Trophoblast cell (in vitro differentiated cells and primary cell): ENCODE results near the gene POLR3E.

Source experiments
- DNase-seq, 2 donors: peaks; one replicate each; pipeline ENCODE4 v3.0.0-alpha.2; 2016
- H2AFZ ChIP-seq: 2 replicates; pipeline ENCODE4 v1.6.1; 2013; ENCODE audit warnings: low read length, moderate library complexity, mild to moderate bottlenecking; ENCODE audit not compliant: insufficient read depth, poor library complexity
- H2AK5ac ChIP-seq: 2 replicates; pipeline ENCODE4 v1.6.1; 2013; ENCODE audit warnings: mild to moderate bottlenecking, low read length
- H2BK120ac ChIP-seq: 2 replicates; pipeline ENCODE4 v1.6.1; 2013; ENCODE audit warnings: low read length, mild to moderate bottlenecking, moderate library complexity; ENCODE audit not compliant: insufficient read depth, poor library complexity
- H2BK12ac ChIP-seq: 2 replicates; pipeline ENCODE4 v1.6.1; 2013; ENCODE audit warnings: mild to moderate bottlenecking, low read length, moderate library complexity
- H2BK5ac ChIP-seq: 2 replicates; pipeline ENCODE4 v1.6.1; 2013; ENCODE audit warnings: low read length, low read depth, moderate library complexity, mild to moderate bottlenecking; ENCODE audit not compliant: poor library complexity
- H3K14ac ChIP-seq: 2 replicates; pipeline ENCODE4 v1.6.1; 2013; ENCODE audit warnings: mild to moderate bottlenecking, low read length
- H3K18ac ChIP-seq: 2 replicates; pipeline ENCODE4 v1.6.1; 2013; ENCODE audit warnings: mild to moderate bottlenecking, low read length
- H3K23ac ChIP-seq: 2 replicates; pipeline ENCODE4 v1.6.1; 2013; ENCODE audit warnings: low read length
- H3K27ac ChIP-seq: 2 replicates; pipeline ENCODE4 v1.5.1; 2013; ENCODE audit warnings: low read depth, mild to moderate bottlenecking, inconsistent platforms, low read length, moderate library complexity
- H3K27me3 ChIP-seq: 2 replicates; pipeline ENCODE4 v1.6.1; 2013; ENCODE audit warnings: inconsistent platforms, mild to moderate bottlenecking, low read length, moderate library complexity; ENCODE audit not compliant: insufficient read depth
- H3K36me3 ChIP-seq, 2 experiments: 1 replicate in 1 of 2; 2 replicates in 1 of 2; pipeline ENCODE4 v1.6.1; 2013; ENCODE audit warnings: low read length in 2 of 2, mild to moderate bottlenecking in 2 of 2, moderate library complexity in 1 of 2; ENCODE audit not compliant: insufficient read depth in 2 of 2, control insufficient read depth in 1 of 2
- H3K4ac ChIP-seq: 2 replicates; pipeline ENCODE4 v1.6.1; 2013; ENCODE audit warnings: low read depth, mild to moderate bottlenecking, low read length, moderate library complexity
- H3K4me1 ChIP-seq, 2 experiments: 1 replicate in 1 of 2; 2 replicates in 1 of 2; pipeline ENCODE4 v1.6.1; 2013; ENCODE audit warnings: low read length in 2 of 2, mild to moderate bottlenecking in 2 of 2, moderate library complexity in 1 of 2; ENCODE audit not compliant: insufficient read depth in 2 of 2, control insufficient read depth in 1 of 2
- H3K4me2 ChIP-seq: 2 replicates; pipeline ENCODE4 v1.6.1; 2013; ENCODE audit warnings: inconsistent platforms, mild to moderate bottlenecking, low read length, moderate library complexity
- H3K4me3 ChIP-seq: 2 replicates; pipeline ENCODE4 v1.5.1; 2013; ENCODE audit warnings: mild to moderate bottlenecking, low read depth, low read length, inconsistent platforms
- H3K79me1 ChIP-seq: one replicate; pipeline ENCODE4 v1.6.1; 2013; ENCODE audit warnings: low read length
- H3K79me2 ChIP-seq: 2 replicates; pipeline ENCODE4 v1.6.1; 2013; ENCODE audit warnings: low read length, mild to moderate bottlenecking; ENCODE audit not compliant: control insufficient read depth, insufficient read depth, poor library complexity
- H3K9ac ChIP-seq: 2 replicates; pipeline ENCODE4 v1.6.1; 2013; ENCODE audit warnings: mild to moderate bottlenecking, low read length
- H3K9me3 ChIP-seq: 2 replicates; pipeline ENCODE4 v1.6.1; 2013; ENCODE audit warnings: low read depth, mild to moderate bottlenecking, control low read depth, inconsistent platforms, low read length; ENCODE audit not compliant: insufficient read depth
- H4K12ac ChIP-seq: 2 replicates; pipeline ENCODE4 v1.6.1; 2013; ENCODE audit warnings: low read depth, mild to moderate bottlenecking, low read length, moderate library complexity
- H4K8ac ChIP-seq: 2 replicates; pipeline ENCODE4 v1.6.1; 2013; ENCODE audit warnings: low read depth, mild to moderate bottlenecking, low read length, moderate library complexity
- H4K91ac ChIP-seq: one replicate; pipeline ENCODE4 v1.6.1; 2013; ENCODE audit warnings: low read depth, mild to moderate bottlenecking, low read length, moderate library complexity
- WGBS: extraction: QIAGEN DNeasy Blood & Tissue Kit; methylation state at CpG from one replicate; pipeline ENCODE4 v1.1.7; 2013; ENCODE audit warnings: missing lambda C conversion rate; ENCODE audit not compliant: insufficient read length, insufficient coverage; ENCODE audit errors: extremely low coverage; 5-methylcytosine and 5-hydroxymethylcytosine counted together

The POLR3E gene

DNA sequence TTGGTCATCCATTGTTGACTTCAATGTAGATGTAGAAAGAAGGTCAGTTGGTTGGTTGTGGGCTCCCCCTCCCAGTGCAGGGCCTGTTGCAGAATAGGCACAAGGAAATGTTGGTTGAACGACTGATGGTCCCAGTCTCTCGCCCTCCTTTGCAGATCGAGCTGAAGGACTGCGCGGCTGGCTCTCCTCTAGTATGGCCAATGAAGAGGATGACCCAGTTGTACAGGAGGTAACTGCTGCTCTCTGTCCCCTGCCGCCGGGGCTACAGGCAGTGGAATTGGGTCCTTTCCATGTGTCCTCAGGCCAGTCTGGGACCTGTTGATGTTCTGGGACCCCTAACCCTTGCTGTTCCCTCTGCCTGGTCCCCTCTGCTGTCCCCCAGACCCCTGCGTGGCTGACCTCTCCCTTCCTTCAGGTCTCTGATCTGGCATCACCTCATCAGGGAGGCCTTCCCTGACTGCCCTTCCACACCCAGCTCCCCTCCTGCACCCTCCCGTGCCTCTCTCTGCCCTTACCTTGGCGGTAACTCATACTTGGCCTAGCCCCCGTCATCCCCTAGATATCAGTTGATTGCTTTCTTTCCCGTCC lies 5.7 kb downstream of the POLR3E start:
- Histone ChIP-seq H3K4me2 (no peak overlapping the region), H3K27ac (no peak overlapping the region), H3K4ac (no peak overlapping the region), H3K14ac (no peak overlapping the region), H2BK120ac (no peak overlapping the region), H3K4me1 (no peaks in the 10 kb centered on the region), H3K23ac (no peak overlapping the region), H2AK5ac (no peak overlapping the region), H2BK12ac (no peak overlapping the region), H3K9me3 (peaks cover 4% of the 10 kb centered on the region), H3K18ac (no peak overlapping the region), H3K79me1 (no peaks in the 10 kb centered on the region), H3K36me3 (peaks cover 30 to 32% of the 10 kb centered on the region in 2 experiments), H4K12ac (no peak overlapping the region), H4K8ac (no peak overlapping the region), H2BK5ac (no peak overlapping the region), H3K4me3 (no peak overlapping the region), H2AFZ (no peak overlapping the region), H3K79me2 (peaks cover under 1% of the 10 kb centered on the region), H3K27me3 (no peaks in the 10 kb centered on the region), H3K9ac (no peak overlapping the region), H4K91ac (no peak overlapping the region)
- WGBS = no CpG with 5 or more reads among the region's 12 CpGs
- DNase-seq = no peak

DNA sequence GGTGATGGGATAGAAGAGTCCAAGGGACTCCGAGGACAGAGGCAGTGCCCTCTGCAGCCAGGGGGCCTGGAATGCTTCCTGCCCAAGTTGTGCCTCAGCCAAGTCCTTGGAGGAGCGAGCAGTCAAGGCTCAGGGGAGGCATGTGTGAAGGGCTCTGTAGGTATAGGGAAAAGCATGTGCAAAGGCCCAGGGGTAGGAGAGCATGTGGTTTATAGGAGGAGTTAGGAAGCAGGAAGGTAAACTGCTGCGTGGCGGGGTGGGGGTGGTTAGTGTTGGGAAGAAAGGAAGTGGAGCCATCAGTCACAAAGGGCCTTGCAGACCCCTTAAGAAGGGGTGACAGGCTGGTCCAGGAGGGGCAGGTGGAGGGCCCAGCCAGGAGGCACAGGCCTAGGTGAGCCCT lies 7.2 kb downstream of the POLR3E start:
- Histone ChIP-seq H3K27ac (no peak overlapping the region), H2BK12ac (no peak overlapping the region), H3K4ac (no peak overlapping the region), H3K4me1 (no peaks in the 10 kb centered on the region), H2BK120ac (no peak overlapping the region), H3K23ac (no peak overlapping the region), H2AK5ac (no peak overlapping the region), H3K9me3 (peaks cover 4% of the 10 kb centered on the region), H3K4me2 (no peak overlapping the region), H2AFZ (no peak overlapping the region), H4K91ac (no peak overlapping the region), H2BK5ac (no peak overlapping the region), H4K8ac (no peak overlapping the region), H3K79me1 (no peaks in the 10 kb centered on the region), H4K12ac (no peak overlapping the region), H3K18ac (no peak overlapping the region), H3K4me3 (no peak overlapping the region), H3K27me3 (no peaks in the 10 kb centered on the region), H3K14ac (no peak overlapping the region), H3K36me3 (peaks cover 43 to 45% of the 10 kb centered on the region in 2 experiments), H3K9ac (no peak overlapping the region), H3K79me2 (no peaks in the 10 kb centered on the region)
- DNase-seq = no peak
- WGBS = no CpG with 5 or more reads among the region's 4 CpGs

DNA sequence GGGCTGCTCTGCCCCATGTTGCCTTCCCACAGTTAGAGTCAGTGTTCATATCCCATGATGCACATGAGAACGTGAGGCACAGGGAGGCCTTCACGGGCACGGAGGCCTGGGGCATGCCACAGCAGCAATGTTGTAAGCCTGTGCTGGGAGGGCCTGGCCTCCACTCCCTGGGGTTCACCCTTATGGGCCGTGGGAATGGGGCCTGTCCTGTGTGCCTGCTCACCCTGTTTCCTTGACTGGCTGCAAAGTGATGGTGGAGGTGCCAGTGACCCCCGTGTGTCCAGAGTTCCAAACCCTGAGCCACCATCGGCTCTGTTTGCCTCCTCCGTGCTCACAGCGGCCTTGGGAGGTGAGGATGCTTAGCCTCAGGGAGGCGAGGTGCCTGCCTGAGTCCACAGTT lies 9.6 kb downstream of the POLR3E start:
- Histone ChIP-seq H2BK12ac (no peak overlapping the region), H3K14ac (no peak overlapping the region), H2BK5ac (no peak overlapping the region), H3K4me2 (no peak overlapping the region), H3K4ac (no peak overlapping the region), H3K9ac (no peak overlapping the region), H3K36me3 (peaks cover 50 to 51% of the 10 kb centered on the region in 2 experiments), H3K27ac (no peak overlapping the region), H3K79me1 (no peaks in the 10 kb centered on the region), H2AFZ (no peak overlapping the region), H3K79me2 (no peaks in the 10 kb centered on the region), H3K9me3 (peaks cover 4% of the 10 kb centered on the region), H3K23ac (no peak overlapping the region), H3K27me3 (no peaks in the 10 kb centered on the region), H4K12ac (no peak overlapping the region), H3K4me1 (no peaks in the 10 kb centered on the region), H3K4me3 (no peak overlapping the region), H3K18ac (peak overlapping the region; percentile 6), H4K91ac (no peak overlapping the region), H2AK5ac (no peak overlapping the region), H2BK120ac (no peak overlapping the region), H4K8ac (no peak overlapping the region)
- DNase-seq = no peak
- no CpG with 5 or more reads among the region's 9 CpGs for WGBS

DNA sequence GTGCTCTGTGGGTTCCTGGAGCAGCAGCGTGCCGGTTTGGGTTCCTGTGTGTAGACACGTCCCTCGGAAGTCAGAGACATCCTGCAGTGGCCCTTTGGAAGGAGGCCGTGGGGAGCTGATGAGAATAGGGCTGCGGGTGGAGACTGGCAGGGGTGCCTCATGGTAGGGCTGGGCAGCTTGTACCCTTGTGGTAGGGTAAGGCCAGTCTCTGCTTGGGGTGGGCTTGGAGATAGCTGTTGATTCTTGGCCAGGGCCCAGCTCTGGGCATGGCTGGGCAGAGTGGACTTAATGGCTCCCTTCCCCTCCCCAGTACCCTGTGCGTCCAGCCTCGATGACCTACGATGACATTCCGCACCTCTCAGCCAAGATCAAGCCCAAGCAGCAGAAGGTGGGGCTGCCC lies 10.6 kb downstream of the POLR3E start:
- no peak overlapping the region for H4K12ac ChIP-seq
- no peak overlapping the region for H3K18ac ChIP-seq
- H3K79me1 ChIP-seq = no peaks in the 10 kb centered on the region
- H2BK12ac ChIP-seq = no peak overlapping the region
- H4K8ac ChIP-seq = no peak overlapping the region
- no peak overlapping the region for H3K4me3 ChIP-seq
- no peak overlapping the region for H2AK5ac ChIP-seq
- no peaks in the 10 kb centered on the region for H3K79me2 ChIP-seq
- no CpG with 5 or more reads among the region's 10 CpGs for WGBS
- no peak overlapping the region for H3K9ac ChIP-seq
- H3K9me3 ChIP-seq = peaks cover 4% of the 10 kb centered on the region
- no peak for DNase-seq
- H3K23ac ChIP-seq = no peak overlapping the region
- no peak overlapping the region for H2BK120ac ChIP-seq
- no peak overlapping the region for H3K14ac ChIP-seq
- H3K27me3 ChIP-seq = no peaks in the 10 kb centered on the region
- H3K36me3 ChIP-seq = peaks cover 50 to 52% of the 10 kb centered on the region in 2 experiments
- no peaks in the 10 kb centered on the region for H3K4me1 ChIP-seq
- H3K27ac ChIP-seq = no peak overlapping the region
- H3K4ac ChIP-seq = no peak overlapping the region
- no peak overlapping the region for H2AFZ ChIP-seq
- no peak overlapping the region for H4K91ac ChIP-seq
- no peak overlapping the region for H3K4me2 ChIP-seq
- H2BK5ac ChIP-seq = no peak overlapping the region
